Mesenchymal stem cell (in vitro differentiated cells and primary cell): ENCODE data around the gene GAREM1.
A peak's percentile ranks its signal among the peaks of the same experiment; 100 is the strongest.

Source experiments
- DNase-seq: peaks from one replicate; pipeline ENCODE4 v3.0.0-alpha.2; 2013
- H2AFZ ChIP-seq: one replicate; pipeline ENCODE4 v1.6.1; 2013; ENCODE audit warnings: low read depth, mild to moderate bottlenecking, control low read depth, inconsistent platforms, low read length, moderate library complexity
- H2AK5ac ChIP-seq: 2 replicates; pipeline ENCODE4 v1.6.1; 2013; ENCODE audit warnings: low read length, moderate library complexity, mild to moderate bottlenecking, inconsistent platforms; ENCODE audit not compliant: severe bottlenecking
- H2BK120ac ChIP-seq: one replicate; pipeline ENCODE4 v1.6.1; 2013; ENCODE audit warnings: low read depth, mild to moderate bottlenecking, inconsistent platforms, low read length, moderate library complexity
- H2BK12ac ChIP-seq, 2 experiments: one replicate each; pipeline ENCODE4 v1.6.1; 2013; ENCODE audit warnings: inconsistent platforms in 2 of 2, low read length in 2 of 2, mild to moderate bottlenecking in 2 of 2, moderate library complexity in 2 of 2, control low read depth in 1 of 2
- H2BK15ac ChIP-seq: one replicate; pipeline ENCODE4 v1.6.1; 2013; ENCODE audit warnings: mild to moderate bottlenecking, low read depth, inconsistent platforms; ENCODE audit not compliant: poor library complexity, severe bottlenecking
- H2BK5ac ChIP-seq: 2 replicates; pipeline ENCODE4 v1.6.1; 2013; ENCODE audit warnings: low read depth, mild to moderate bottlenecking, low read length, control low read depth, inconsistent platforms; ENCODE audit not compliant: poor library complexity, severe bottlenecking
- H3K14ac ChIP-seq, 2 experiments: one replicate each; pipeline ENCODE4 v1.6.1; 2013; ENCODE audit warnings: inconsistent platforms in 2 of 2, low read length in 2 of 2, control low read depth in 1 of 2, mild to moderate bottlenecking in 1 of 2, moderate library complexity in 1 of 2
- H3K18ac ChIP-seq, 2 experiments: one replicate each; pipeline ENCODE4 v1.6.1; 2013; ENCODE audit warnings: inconsistent platforms in 2 of 2, low read length in 2 of 2, control low read depth in 1 of 2, low read depth in 1 of 2, mild to moderate bottlenecking in 1 of 2
- H3K23ac ChIP-seq, 2 experiments: one replicate each; pipeline ENCODE4 v1.6.1; 2013; ENCODE audit warnings: inconsistent platforms in 2 of 2, low read length in 2 of 2, mild to moderate bottlenecking in 2 of 2, moderate library complexity in 2 of 2, control low read depth in 1 of 2
- H3K27ac ChIP-seq: 2 replicates; pipeline ENCODE4 v1.5.1; 2013; ENCODE audit warnings: mild to moderate bottlenecking, moderate library complexity, low read length, control low read depth, inconsistent platforms; ENCODE audit not compliant: poor library complexity, severe bottlenecking
- H3K27me3 ChIP-seq, 2 experiments: 2 replicates each; pipeline versions ENCODE4 v1.6.1 to v1.7.0; 2013; ENCODE audit warnings: low read length in 2 of 2, mild to moderate bottlenecking in 2 of 2, moderate library complexity in 2 of 2, control low read depth in 1 of 2, inconsistent platforms in 1 of 2; ENCODE audit not compliant: control insufficient read depth in 1 of 2, insufficient read depth in 1 of 2
- H3K36me3 ChIP-seq, 2 experiments: 2 replicates each; pipeline versions ENCODE4 v1.6.1 to v1.7.0; 2013; ENCODE audit warnings: low read length in 2 of 2, control low read depth in 1 of 2, inconsistent platforms in 1 of 2, low read depth in 1 of 2, mild to moderate bottlenecking in 1 of 2; ENCODE audit not compliant: insufficient read depth in 2 of 2, control insufficient read depth in 1 of 2
- H3K4ac ChIP-seq, 2 experiments: one replicate each; pipeline ENCODE4 v1.6.1; 2013; ENCODE audit warnings: inconsistent platforms in 2 of 2, low read length in 2 of 2, mild to moderate bottlenecking in 2 of 2, moderate library complexity in 2 of 2, control low read depth in 1 of 2, low read depth in 1 of 2
- H3K4me1 ChIP-seq: 2 replicates; pipeline ENCODE4 v1.6.1; 2013; ENCODE audit warnings: low read depth, low read length, control low read depth; ENCODE audit not compliant: control insufficient read depth, insufficient read depth
- H3K4me2 ChIP-seq: 2 replicates; pipeline ENCODE4 v1.6.1; 2013; ENCODE audit warnings: low read length, mild to moderate bottlenecking, inconsistent platforms; ENCODE audit not compliant: poor library complexity, severe bottlenecking
- H3K4me3 ChIP-seq, 2 experiments: 2 replicates each; pipeline versions ENCODE4 v1.5.1 to v1.7.0; 2013; ENCODE audit warnings: low read length in 2 of 2, mild to moderate bottlenecking in 2 of 2, control low read depth in 1 of 2, low read depth in 1 of 2; ENCODE audit not compliant: insufficient read depth in 1 of 2
- H3K79me1 ChIP-seq: replicated peaks from 2 replicates; pipeline ENCODE4 v1.6.1; 2013; ENCODE audit warnings: mild to moderate bottlenecking, control low read depth, low read length, inconsistent platforms; ENCODE audit not compliant: poor library complexity, severe bottlenecking
- H3K9ac ChIP-seq: 2 replicates; pipeline ENCODE4 v1.7.0; 2013; ENCODE audit warnings: mild to moderate bottlenecking, low read length, moderate library complexity
- H3K9me3 ChIP-seq: 2 replicates; pipeline ENCODE4 v1.7.0; 2013; ENCODE audit warnings: mild to moderate bottlenecking, low read length; ENCODE audit not compliant: control insufficient read depth
- H4K8ac ChIP-seq: one replicate; pipeline ENCODE4 v1.6.1; 2013; ENCODE audit warnings: inconsistent platforms, mild to moderate bottlenecking, low read length, moderate library complexity
- H4K91ac ChIP-seq: one replicate; pipeline ENCODE4 v1.6.1; 2013; ENCODE audit warnings: mild to moderate bottlenecking, low read length, inconsistent platforms
- WGBS: methylation state at CpG from one replicate; pipeline ENCODE4 v1.1.7; 2013; ENCODE audit warnings: mixed read lengths; 5-methylcytosine and 5-hydroxymethylcytosine counted together

GAREM1 gene

GRCh38 chr18:32257084-32257785 lies 213.4 kb downstream of the GAREM1 start:
- Histone ChIP-seq H3K23ac (no peak overlapping the region), H3K4me2 (no peak overlapping the region), H2AK5ac (no peak overlapping the region), H4K8ac (no peak overlapping the region), H3K9ac (no peak overlapping the region), H4K91ac (no peak overlapping the region), H2BK120ac (no peak overlapping the region), H2BK5ac (no peak overlapping the region), H3K27me3 (peaks cover 0 to 4% of the 10 kb centered on the region in 2 experiments), H3K79me1 (no peaks in the 10 kb centered on the region), H3K36me3 (no peaks in the 10 kb centered on the region), H3K4me3 (no peak overlapping the region), H2AFZ (no peak overlapping the region), H3K18ac (no peak overlapping the region), H3K14ac (no peak overlapping the region), H3K9me3 (no peaks in the 10 kb centered on the region), H3K4me1 (no peaks in the 10 kb centered on the region), H2BK12ac (no peak overlapping the region), H3K27ac (no peak overlapping the region), H2BK15ac (no peak overlapping the region), H3K4ac (no peak overlapping the region)
- WGBS: 96% methylated on average over 2 of the region's 5 CpGs
- no peak for DNase-seq

GRCh38 chr18:32255570-32255969 lies 215.1 kb downstream of the GAREM1 start:
- H2BK12ac ChIP-seq: no peak overlapping the region
- H4K91ac ChIP-seq: no peak overlapping the region
- no peaks in the 10 kb centered on the region for H3K36me3 ChIP-seq
- no peak for DNase-seq
- H3K4me1 ChIP-seq: no peaks in the 10 kb centered on the region
- H3K79me1 ChIP-seq: no peaks in the 10 kb centered on the region
- 79% methylated on average over 3 of the region's 3 CpGs for WGBS
- H3K27ac ChIP-seq: no peak overlapping the region
- no peak overlapping the region for H2AFZ ChIP-seq
- no peak overlapping the region for H2BK120ac ChIP-seq
- H3K4me2 ChIP-seq: no peak overlapping the region
- H2BK15ac ChIP-seq: no peak overlapping the region
- no peak overlapping the region for H3K14ac ChIP-seq
- no peaks in the 10 kb centered on the region for H3K9me3 ChIP-seq
- no peak overlapping the region for H2AK5ac ChIP-seq
- no peak overlapping the region for H3K18ac ChIP-seq
- H3K27me3 ChIP-seq: peaks cover 0 to 4% of the 10 kb centered on the region in 2 experiments
- no peak overlapping the region for H3K23ac ChIP-seq
- H3K4me3 ChIP-seq: no peak overlapping the region
- no peak overlapping the region for H4K8ac ChIP-seq
- no peak overlapping the region for H3K9ac ChIP-seq
- H3K4ac ChIP-seq: no peak overlapping the region
- no peak overlapping the region for H2BK5ac ChIP-seq

- Histone ChIP-seq H3K23ac (no peak overlapping the region), H4K8ac (no peak overlapping the region), H3K4me3 (no peak overlapping the region), H2AK5ac (no peak overlapping the region), H2BK5ac (no peak overlapping the region), H3K4me2 (no peak overlapping the region), H3K27ac (no peak overlapping the region), H2BK120ac (no peak overlapping the region), H3K18ac (no peak overlapping the region), H3K4me1 (no peaks in the 10 kb centered on the region), H2BK15ac (peak overlapping the region; percentile 69), H2BK12ac (no peak overlapping the region), H3K14ac (no peak overlapping the region), H4K91ac (no peak overlapping the region), H3K36me3 (no peaks in the 10 kb centered on the region), H2AFZ (no peak overlapping the region), H3K79me1 (no peaks in the 10 kb centered on the region), H3K9me3 (no peaks in the 10 kb centered on the region), H3K27me3 (peaks cover 0 to 4% of the 10 kb centered on the region in 2 experiments), H3K9ac (no peak overlapping the region), H3K4ac (no peak overlapping the region)
- no peak for DNase-seq
- 74% methylated on average over 6 of the region's 8 CpGs for WGBS
Observed at GRCh38 chr18:32252141-32252860, 218.4 kb downstream of the GAREM1 start.

- no peak overlapping the region for H2BK5ac ChIP-seq
- WGBS: 85% methylated on average over 3 of the region's 3 CpGs
- no peak overlapping the region for H4K8ac ChIP-seq
- no peak overlapping the region for H4K91ac ChIP-seq
- no peak overlapping the region for H2AK5ac ChIP-seq
- H3K18ac ChIP-seq: no peak overlapping the region
- H2BK120ac ChIP-seq: no peak overlapping the region
- peaks cover 0 to 4% of the 10 kb centered on the region in 2 experiments for H3K27me3 ChIP-seq
- H3K4ac ChIP-seq: no peak overlapping the region
- no peak overlapping the region for H2BK15ac ChIP-seq
- H3K14ac ChIP-seq: no peak overlapping the region
- no peak overlapping the region for H3K9ac ChIP-seq
- no peaks in the 10 kb centered on the region for H3K9me3 ChIP-seq
- H3K36me3 ChIP-seq: no peaks in the 10 kb centered on the region
- no peak overlapping the region for H2AFZ ChIP-seq
- no peaks in the 10 kb centered on the region for H3K79me1 ChIP-seq
- no peak overlapping the region for H3K23ac ChIP-seq
- H3K4me1 ChIP-seq: no peaks in the 10 kb centered on the region
- H3K4me3 ChIP-seq: no peak overlapping the region
- H2BK12ac ChIP-seq: no peak overlapping the region
- no peak for DNase-seq
- H3K4me2 ChIP-seq: no peak overlapping the region
- H3K27ac ChIP-seq: no peak overlapping the region
Observed at GRCh38 chr18:32251466-32251865, 219.2 kb downstream of the GAREM1 start.
